Measurements from ENCODE around the gene PIH1D1.
A peak's percentile ranks its signal among the peaks of the same experiment; 100 is the strongest.

Gene PIH1D1

GRCh38 chr19:49458567-49458903 is 6.9 kb upstream of the PIH1D1 start:
- H3K4me3 ChIP-seq (ENCODE audit: low read length in 2 of 2): no peak overlapping the region
- H3K27ac ChIP-seq (ENCODE audit: low read depth in 2 of 2, low read length in 2 of 2): peak overlapping the region; percentile 25 to 77
- peaks cover 8 to 16% of the 10 kb centered on the region in 2 donors for H3K4me1 ChIP-seq (ENCODE audit: control insufficient read depth in 2 of 2, insufficient read depth in 2 of 2, low read length in 2 of 2)
- H3K9me3 ChIP-seq (ENCODE audit: control insufficient read depth in 2 of 2, low read length in 2 of 2): no peaks in the 10 kb centered on the region
- peaks cover 0 to 10% of the 10 kb centered on the region in 2 donors for H3K36me3 ChIP-seq (ENCODE audit: control insufficient read depth in 2 of 2, insufficient read depth in 2 of 2, low read length in 2 of 2)
- no peaks in the 10 kb centered on the region for H3K27me3 ChIP-seq (ENCODE audit: control insufficient read depth in 2 of 2, insufficient read depth in 2 of 2, low read length in 2 of 2)
- H3K9ac ChIP-seq (ENCODE audit: low read depth in 1 of 2, low read length in 2 of 2): peak overlapping the region; percentile 4 to 8

GRCh38 chr19:49456326-49456725 is 4.7 kb upstream of the PIH1D1 start:
- H3K27ac ChIP-seq (ENCODE audit: low read depth in 2 of 2, low read length in 2 of 2): peak overlapping the region; percentile 38 to 60

GRCh38 chr19:49455773-49456172 is 4.2 kb upstream of the PIH1D1 start:
- H3K4me3 ChIP-seq (ENCODE audit: low read length in 2 of 2): no peak overlapping the region
- peak overlapping the region in 1 of 2 donors; percentile 60 for H3K27ac ChIP-seq (ENCODE audit: low read depth in 2 of 2, low read length in 2 of 2)
- peaks cover 12 to 22% of the 10 kb centered on the region in 2 donors for H3K4me1 ChIP-seq (ENCODE audit: control insufficient read depth in 2 of 2, insufficient read depth in 2 of 2, low read length in 2 of 2)
- H3K9ac ChIP-seq (ENCODE audit: low read depth in 1 of 2, low read length in 2 of 2): no peak overlapping the region
- H3K27me3 ChIP-seq (ENCODE audit: control insufficient read depth in 2 of 2, insufficient read depth in 2 of 2, low read length in 2 of 2): no peaks in the 10 kb centered on the region
- no peaks in the 10 kb centered on the region for H3K9me3 ChIP-seq (ENCODE audit: control insufficient read depth in 2 of 2, low read length in 2 of 2)
- peaks cover 0 to 9% of the 10 kb centered on the region in 2 donors for H3K36me3 ChIP-seq (ENCODE audit: control insufficient read depth in 2 of 2, insufficient read depth in 2 of 2, low read length in 2 of 2)

More at GRCh38 chr19:49456326-49456725, 4.7 kb upstream of the PIH1D1 start:
- peaks cover 11 to 21% of the 10 kb centered on the region in 2 donors for H3K4me1 ChIP-seq (ENCODE audit: control insufficient read depth in 2 of 2, insufficient read depth in 2 of 2, low read length in 2 of 2)
- no peaks in the 10 kb centered on the region for H3K27me3 ChIP-seq (ENCODE audit: control insufficient read depth in 2 of 2, insufficient read depth in 2 of 2, low read length in 2 of 2)
- no peak overlapping the region for H3K4me3 ChIP-seq (ENCODE audit: low read length in 2 of 2)
- H3K36me3 ChIP-seq (ENCODE audit: control insufficient read depth in 2 of 2, insufficient read depth in 2 of 2, low read length in 2 of 2): peaks cover 0 to 10% of the 10 kb centered on the region in 2 donors
- H3K9ac ChIP-seq (ENCODE audit: low read depth in 1 of 2, low read length in 2 of 2): no peak overlapping the region
- no peaks in the 10 kb centered on the region for H3K9me3 ChIP-seq (ENCODE audit: control insufficient read depth in 2 of 2, low read length in 2 of 2)

GRCh38 chr19:49453757-49454240 is 2.2 kb upstream of the PIH1D1 start:
- peaks cover 17 to 29% of the 10 kb centered on the region in 2 donors for H3K4me1 ChIP-seq (ENCODE audit: control insufficient read depth in 2 of 2, insufficient read depth in 2 of 2, low read length in 2 of 2)

GRCh38 chr19:49453013-49453756 is 1.6 kb upstream of the PIH1D1 start, which contains the start of gene ALDH16A1:
ALDH16A1 (plus strand) TSS chr19:49453225; CDS start chr19:49453332, 107 bp downstream.
- peaks cover 5 to 10% of the 10 kb centered on the region in 2 donors for H3K36me3 ChIP-seq (ENCODE audit: control insufficient read depth in 2 of 2, insufficient read depth in 2 of 2, low read length in 2 of 2)

More at GRCh38 chr19:49453757-49454240, 2.2 kb upstream of the PIH1D1 start:
- no peaks in the 10 kb centered on the region for H3K9me3 ChIP-seq (ENCODE audit: control insufficient read depth in 2 of 2, low read length in 2 of 2)
- H3K27me3 ChIP-seq (ENCODE audit: control insufficient read depth in 2 of 2, insufficient read depth in 2 of 2, low read length in 2 of 2): no peaks in the 10 kb centered on the region
- peak overlapping the region; percentile 74 to 95 for H3K9ac ChIP-seq (ENCODE audit: low read depth in 1 of 2, low read length in 2 of 2)
- H3K4me3 ChIP-seq (ENCODE audit: low read length in 2 of 2): peak overlapping the region; percentile 70 to 96
- peaks cover 1 to 6% of the 10 kb centered on the region in 2 donors for H3K36me3 ChIP-seq (ENCODE audit: control insufficient read depth in 2 of 2, insufficient read depth in 2 of 2, low read length in 2 of 2)
- H3K27ac ChIP-seq (ENCODE audit: low read depth in 2 of 2, low read length in 2 of 2): peak overlapping the region; percentile 85 to 98

GRCh38 chr19:49450405-49450804 is 1.2 kb downstream of the PIH1D1 start:
- H3K27ac ChIP-seq (ENCODE audit: low read depth in 2 of 2, low read length in 2 of 2): no peak overlapping the region
- H3K27me3 ChIP-seq (ENCODE audit: control insufficient read depth in 2 of 2, insufficient read depth in 2 of 2, low read length in 2 of 2): no peaks in the 10 kb centered on the region
- H3K4me1 ChIP-seq (ENCODE audit: control insufficient read depth in 2 of 2, insufficient read depth in 2 of 2, low read length in 2 of 2): peaks cover 14 to 23% of the 10 kb centered on the region in 2 donors
- no peak overlapping the region for H3K9ac ChIP-seq (ENCODE audit: low read depth in 1 of 2, low read length in 2 of 2)
- peaks cover 10 to 14% of the 10 kb centered on the region in 2 donors for H3K36me3 ChIP-seq (ENCODE audit: control insufficient read depth in 2 of 2, insufficient read depth in 2 of 2, low read length in 2 of 2)
- H3K9me3 ChIP-seq (ENCODE audit: control insufficient read depth in 2 of 2, low read length in 2 of 2): no peaks in the 10 kb centered on the region
- H3K4me3 ChIP-seq (ENCODE audit: low read length in 2 of 2): peak overlapping the region; percentile 56 to 99

More at GRCh38 chr19:49453013-49453756, 1.6 kb upstream of the PIH1D1 start, which contains the start of gene ALDH16A1:
- Histone ChIP-seq H3K4me3 (ENCODE audit: low read length in 2 of 2) (peak within 1 kb of the TSS; percentile 70 to 96), H3K4me1 (ENCODE audit: control insufficient read depth in 2 of 2, insufficient read depth in 2 of 2, low read length in 2 of 2) (peaks cover 14 to 24% of the 10 kb centered on the region in 2 donors), H3K27me3 (ENCODE audit: control insufficient read depth in 2 of 2, insufficient read depth in 2 of 2, low read length in 2 of 2) (no peaks in the 10 kb centered on the region), H3K9ac (ENCODE audit: low read depth in 1 of 2, low read length in 2 of 2) (peak within 1 kb of the TSS; percentile 74 to 95), H3K27ac (ENCODE audit: low read depth in 2 of 2, low read length in 2 of 2) (peak within 1 kb of the TSS; percentile 85 to 98), H3K9me3 (ENCODE audit: control insufficient read depth in 2 of 2, low read length in 2 of 2) (no peaks in the 10 kb centered on the region)

GRCh38 chr19:49448432-49448786 is 3.2 kb downstream of the PIH1D1 start:
- no peak overlapping the region for H3K9ac ChIP-seq (ENCODE audit: low read depth in 1 of 2, low read length in 2 of 2)
- H3K36me3 ChIP-seq (ENCODE audit: control insufficient read depth in 2 of 2, insufficient read depth in 2 of 2, low read length in 2 of 2): peaks cover 10 to 14% of the 10 kb centered on the region in 2 donors
- H3K27me3 ChIP-seq (ENCODE audit: control insufficient read depth in 2 of 2, insufficient read depth in 2 of 2, low read length in 2 of 2): no peaks in the 10 kb centered on the region
- no peak overlapping the region for H3K27ac ChIP-seq (ENCODE audit: low read depth in 2 of 2, low read length in 2 of 2)
- H3K4me3 ChIP-seq (ENCODE audit: low read length in 2 of 2): no peak overlapping the region
- H3K4me1 ChIP-seq (ENCODE audit: control insufficient read depth in 2 of 2, insufficient read depth in 2 of 2, low read length in 2 of 2): peaks cover 9 to 13% of the 10 kb centered on the region in 2 donors
- H3K9me3 ChIP-seq (ENCODE audit: control insufficient read depth in 2 of 2, low read length in 2 of 2): no peaks in the 10 kb centered on the region

GRCh38 chr19:49447485-49448431 is 3.9 kb downstream of the PIH1D1 start:
- H3K9ac ChIP-seq (ENCODE audit: low read depth in 1 of 2, low read length in 2 of 2): no peak overlapping the region
- no peaks in the 10 kb centered on the region for H3K9me3 ChIP-seq (ENCODE audit: control insufficient read depth in 2 of 2, low read length in 2 of 2)
- H3K4me3 ChIP-seq (ENCODE audit: low read length in 2 of 2): no peak overlapping the region
- no peaks in the 10 kb centered on the region for H3K27me3 ChIP-seq (ENCODE audit: control insufficient read depth in 2 of 2, insufficient read depth in 2 of 2, low read length in 2 of 2)
- peaks cover 10 to 14% of the 10 kb centered on the region in 2 donors for H3K36me3 ChIP-seq (ENCODE audit: control insufficient read depth in 2 of 2, insufficient read depth in 2 of 2, low read length in 2 of 2)
- H3K4me1 ChIP-seq (ENCODE audit: control insufficient read depth in 2 of 2, insufficient read depth in 2 of 2, low read length in 2 of 2): peaks cover 9 to 13% of the 10 kb centered on the region in 2 donors
- H3K27ac ChIP-seq (ENCODE audit: low read depth in 2 of 2, low read length in 2 of 2): no peak overlapping the region

GRCh38 chr19:49445997-49446396 is 5.6 kb downstream of the PIH1D1 start:
- H3K27ac ChIP-seq (ENCODE audit: low read depth in 2 of 2, low read length in 2 of 2): no peak overlapping the region
- H3K4me3 ChIP-seq (ENCODE audit: low read length in 2 of 2): no peak overlapping the region
- H3K9ac ChIP-seq (ENCODE audit: low read depth in 1 of 2, low read length in 2 of 2): no peak overlapping the region
- peaks cover 3 to 10% of the 10 kb centered on the region in 2 donors for H3K27me3 ChIP-seq (ENCODE audit: control insufficient read depth in 2 of 2, insufficient read depth in 2 of 2, low read length in 2 of 2)
- H3K4me1 ChIP-seq (ENCODE audit: control insufficient read depth in 2 of 2, insufficient read depth in 2 of 2, low read length in 2 of 2): peaks cover 6 to 9% of the 10 kb centered on the region in 2 donors
- no peaks in the 10 kb centered on the region for H3K9me3 ChIP-seq (ENCODE audit: control insufficient read depth in 2 of 2, low read length in 2 of 2)
- H3K36me3 ChIP-seq (ENCODE audit: control insufficient read depth in 2 of 2, insufficient read depth in 2 of 2, low read length in 2 of 2): peaks cover 10 to 14% of the 10 kb centered on the region in 2 donors

Data from mucosa of rectum (tissue), 2 donors.